GM18498 (cell line): ENCODE data around the gene PMPCA.

Experiments used
- ATAC-seq: cut with Tn5 transposase; IDR thresholded peaks from one replicate; pipeline ENCODE4 v1.9.1; 2021; ENCODE audit warnings: mild to moderate bottlenecking, moderate library complexity; ENCODE audit not compliant: unreplicated experiment

The PMPCA gene

DNA sequence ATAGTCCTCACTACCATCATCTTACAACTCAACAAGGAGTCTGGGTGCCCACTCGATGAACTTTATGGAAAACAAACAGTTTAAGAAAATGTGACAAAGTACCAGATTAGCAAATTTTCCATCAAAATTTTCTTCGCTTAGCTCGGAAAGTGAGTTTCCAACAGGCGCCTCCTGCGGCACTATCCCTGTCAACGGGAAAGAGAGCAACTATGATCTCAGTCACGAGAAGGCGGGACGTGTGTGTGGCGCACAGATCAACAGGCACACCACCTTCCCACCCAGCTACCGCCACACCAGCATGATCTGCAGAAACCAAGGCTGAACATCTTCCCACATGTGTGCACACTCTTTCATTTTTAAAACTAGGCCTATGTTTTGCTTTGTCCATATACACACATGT, 42.9 kb downstream of the PMPCA start:
- ATAC-seq: no peak

- no peak for ATAC-seq
Measured at GRCh38 chr9:136454026-136454796, 43.8 kb downstream of the PMPCA start.

DNA sequence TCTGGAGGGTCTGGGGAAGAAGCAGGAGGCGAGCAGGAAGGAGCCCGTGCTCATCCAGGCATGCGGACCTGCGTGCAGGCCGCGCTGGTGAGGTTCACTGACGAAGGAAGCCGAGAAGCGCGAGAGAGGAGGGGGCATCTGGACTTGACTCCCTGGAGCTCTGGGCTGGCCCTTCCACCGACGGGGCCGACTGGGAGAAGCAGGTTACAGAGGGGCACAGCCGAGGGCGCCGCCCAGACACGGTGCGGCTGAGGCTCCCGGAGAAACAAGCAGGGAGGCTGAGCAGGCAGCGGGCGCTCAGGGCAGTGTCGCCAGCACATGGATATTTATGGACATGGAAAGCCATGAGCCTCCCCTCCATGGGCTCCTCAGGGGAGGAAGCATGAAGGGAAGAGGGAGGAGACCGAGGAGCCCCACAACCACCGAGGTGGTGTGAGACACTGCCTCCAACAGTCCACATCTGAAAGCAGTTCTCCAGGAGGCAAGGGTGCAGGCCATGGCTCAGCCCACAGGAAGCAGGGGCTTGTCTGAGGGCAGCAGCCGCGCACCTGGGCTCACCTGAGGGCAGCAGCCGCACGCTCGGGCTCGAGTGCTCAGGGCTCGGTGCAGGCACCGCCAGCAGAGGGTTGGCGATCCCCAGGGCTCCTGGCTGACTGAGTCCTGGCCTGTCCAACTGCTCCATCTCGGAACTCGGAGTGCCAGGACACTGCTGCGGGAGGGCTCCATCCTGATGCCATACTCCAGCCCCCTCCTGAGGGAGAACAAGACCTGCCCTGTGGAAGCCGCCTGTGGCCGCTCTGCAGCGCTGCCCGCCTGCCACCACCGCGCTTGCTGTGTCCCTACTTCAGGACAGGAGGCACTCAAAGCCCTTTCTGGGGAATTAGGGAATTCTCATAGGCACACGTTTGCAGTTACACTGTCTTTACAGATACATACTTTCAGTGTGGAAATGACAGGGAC, 44.9 kb downstream of the PMPCA start:
- no peak for ATAC-seq

DNA sequence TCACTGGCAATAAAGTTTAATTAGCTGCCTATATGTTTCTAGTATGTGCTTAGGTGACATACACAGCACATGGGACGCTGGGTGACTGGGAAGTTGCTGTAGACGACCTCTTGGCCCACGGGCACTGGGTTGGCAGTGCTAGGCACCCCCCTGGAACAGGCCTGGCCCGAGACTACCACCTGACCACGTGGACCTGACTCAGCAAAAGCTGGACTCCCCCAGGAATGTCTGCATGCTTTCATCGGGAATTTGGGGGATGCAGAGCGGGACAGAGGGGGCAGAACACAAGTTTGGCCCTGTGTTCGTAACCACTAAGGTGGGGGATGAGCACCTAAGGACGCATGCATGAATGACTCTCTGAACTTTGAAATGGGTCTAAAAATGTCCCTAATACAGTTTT, 45.8 kb downstream of the PMPCA start:
- no peak for ATAC-seq

DNA sequence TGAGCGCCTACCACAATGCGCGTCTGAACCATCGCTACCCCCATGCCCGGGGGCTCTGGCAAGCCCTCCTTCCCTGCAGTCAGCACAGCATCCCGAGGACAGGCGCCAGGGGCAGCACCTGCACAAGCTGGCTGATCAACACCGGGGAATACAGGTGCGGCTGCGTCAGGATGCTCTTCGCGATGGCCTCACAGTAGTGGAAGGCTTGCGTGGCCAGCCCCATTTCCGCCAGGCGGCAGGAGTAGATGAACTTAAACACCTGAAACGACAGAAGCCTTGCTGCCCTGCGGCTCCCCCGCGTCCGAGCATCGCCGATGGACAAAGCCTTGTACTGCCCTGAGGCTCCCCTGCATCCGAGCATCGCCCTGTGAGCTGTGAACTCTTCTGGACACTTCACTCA, 46.9 kb downstream of the PMPCA start:
- ATAC-seq: no peak

DNA sequence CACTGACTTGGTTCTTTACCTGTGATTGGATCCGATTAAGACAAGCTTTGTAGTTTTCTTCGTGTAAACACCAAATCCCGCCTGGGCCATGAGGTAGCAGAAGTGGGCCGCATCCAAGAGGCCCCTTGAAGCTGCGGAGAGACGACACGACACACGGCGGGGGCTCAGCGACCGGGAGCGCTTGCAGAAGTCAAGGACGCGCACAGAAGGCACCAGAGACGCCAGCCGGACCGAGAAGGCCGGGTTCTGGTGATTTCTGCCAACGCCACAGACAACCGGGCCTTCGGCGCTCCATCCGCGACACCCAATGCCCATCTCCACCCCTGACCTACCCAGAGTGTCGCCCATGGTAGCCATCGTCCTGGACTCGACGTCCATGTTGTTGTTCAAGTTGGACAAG, 49.0 kb downstream of the PMPCA start:
- no peak for ATAC-seq

- ATAC-seq: no peak
Measured at GRCh38 chr9:136460772-136461325, 50.4 kb downstream of the PMPCA start.

- no peak for ATAC-seq
Measured at GRCh38 chr9:136462664-136463063, 52.2 kb downstream of the PMPCA start.

DNA sequence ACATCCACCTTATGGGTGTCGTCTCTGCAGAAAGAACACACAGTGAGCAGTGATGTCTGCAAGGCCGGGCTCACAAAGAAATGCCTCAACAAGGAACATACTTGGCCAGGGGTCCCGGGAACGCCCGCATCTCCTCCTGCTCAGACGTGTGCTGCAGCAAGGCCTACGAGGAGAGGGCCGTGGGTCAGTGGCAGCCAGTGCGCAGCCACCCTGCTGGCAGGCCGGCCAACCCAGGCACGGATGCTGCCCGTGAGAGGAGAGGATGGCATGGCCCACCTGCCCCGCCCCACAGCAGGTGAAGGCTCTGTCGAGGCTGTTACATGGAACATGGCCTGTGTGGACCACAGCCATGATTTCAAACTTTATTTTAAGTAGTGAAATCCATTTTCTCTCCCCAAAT, 53.1 kb downstream of the PMPCA start:
- no peak for ATAC-seq

- ATAC-seq: no peak
Measured at GRCh38 chr9:136464241-136464640, 53.8 kb downstream of the PMPCA start.

- ATAC-seq: no peak
Measured at GRCh38 chr9:136465500-136466154, 55.2 kb downstream of the PMPCA start.

DNA sequence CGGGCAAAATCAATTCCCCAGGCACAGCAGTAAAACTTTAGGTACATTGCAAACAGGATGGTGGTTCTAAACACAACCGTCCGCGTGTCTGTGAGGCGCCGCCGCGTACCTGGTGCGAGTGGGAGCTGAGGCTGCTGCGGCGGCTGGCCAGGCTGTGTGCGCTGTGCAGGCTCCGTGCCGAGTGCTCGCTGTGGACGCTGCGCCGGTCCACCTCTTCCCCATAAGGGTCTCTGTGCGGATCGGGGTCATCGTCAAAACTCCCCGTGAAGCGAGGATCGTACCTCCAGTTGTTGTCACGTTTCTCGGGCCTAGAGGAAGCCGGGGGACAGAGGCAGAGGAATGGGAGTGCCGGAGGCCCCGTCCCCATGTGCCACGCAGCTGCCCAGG, 55.7 kb downstream of the PMPCA start:
- no peak for ATAC-seq

GRCh38 chr9:136467766-136468165, 57.3 kb downstream of the PMPCA start:
- no peak for ATAC-seq

DNA sequence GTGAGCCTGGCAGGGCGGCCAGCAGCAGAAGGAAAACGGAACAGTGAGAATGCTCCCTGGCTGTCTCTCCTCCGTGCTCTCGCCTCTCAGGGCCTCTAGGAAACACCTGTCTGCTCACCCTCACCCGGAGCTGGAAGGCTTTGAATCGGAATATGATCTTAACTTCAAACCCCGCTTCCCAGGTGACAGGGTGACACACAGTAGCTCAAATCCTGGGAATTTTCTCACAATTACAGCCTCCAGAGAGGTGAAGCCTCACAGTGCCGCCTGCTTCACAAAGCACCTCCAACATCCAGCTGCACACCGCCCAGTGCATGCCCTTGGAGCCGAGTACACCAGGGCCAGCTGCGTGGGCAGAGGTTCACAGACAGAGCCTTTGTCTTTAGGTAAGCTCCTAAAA, 59.9 kb downstream of the PMPCA start:
- ATAC-seq: no peak

GRCh38 chr9:136470792-136471469, 60.5 kb downstream of the PMPCA start:
- no peak for ATAC-seq

DNA sequence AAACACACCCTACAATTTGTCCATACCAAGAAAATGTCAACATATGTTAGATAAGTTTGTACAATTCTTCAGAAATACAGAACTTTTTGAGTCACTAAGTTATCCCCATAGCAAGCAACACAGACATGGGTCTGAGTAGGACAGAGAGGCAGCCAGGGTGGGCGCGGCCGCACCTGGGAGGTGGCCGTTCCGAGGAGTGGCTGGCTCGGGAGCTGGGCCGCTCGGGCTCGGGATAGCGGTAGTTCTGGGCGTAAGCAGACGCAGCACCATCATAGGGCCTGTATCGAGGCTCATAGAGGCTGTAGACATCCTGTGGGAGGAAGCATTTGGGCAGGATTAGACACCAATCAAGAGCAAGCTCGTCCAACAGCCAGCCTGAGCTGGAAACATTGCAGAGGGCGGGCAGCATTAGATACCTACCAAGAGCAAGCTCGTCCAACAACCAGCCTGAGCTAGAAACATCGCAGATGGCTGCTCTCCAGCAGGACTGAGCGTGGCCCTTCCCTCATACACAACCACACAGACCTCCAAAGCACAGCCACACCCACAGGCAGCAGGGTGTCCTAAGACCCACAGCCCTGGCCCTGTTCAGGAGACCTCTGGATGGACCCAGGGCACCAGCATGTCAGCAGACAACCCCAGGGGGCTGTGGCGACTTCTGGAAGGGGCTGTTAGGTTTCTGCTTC, 61.5 kb downstream of the PMPCA start:
- ATAC-seq: no peak

DNA sequence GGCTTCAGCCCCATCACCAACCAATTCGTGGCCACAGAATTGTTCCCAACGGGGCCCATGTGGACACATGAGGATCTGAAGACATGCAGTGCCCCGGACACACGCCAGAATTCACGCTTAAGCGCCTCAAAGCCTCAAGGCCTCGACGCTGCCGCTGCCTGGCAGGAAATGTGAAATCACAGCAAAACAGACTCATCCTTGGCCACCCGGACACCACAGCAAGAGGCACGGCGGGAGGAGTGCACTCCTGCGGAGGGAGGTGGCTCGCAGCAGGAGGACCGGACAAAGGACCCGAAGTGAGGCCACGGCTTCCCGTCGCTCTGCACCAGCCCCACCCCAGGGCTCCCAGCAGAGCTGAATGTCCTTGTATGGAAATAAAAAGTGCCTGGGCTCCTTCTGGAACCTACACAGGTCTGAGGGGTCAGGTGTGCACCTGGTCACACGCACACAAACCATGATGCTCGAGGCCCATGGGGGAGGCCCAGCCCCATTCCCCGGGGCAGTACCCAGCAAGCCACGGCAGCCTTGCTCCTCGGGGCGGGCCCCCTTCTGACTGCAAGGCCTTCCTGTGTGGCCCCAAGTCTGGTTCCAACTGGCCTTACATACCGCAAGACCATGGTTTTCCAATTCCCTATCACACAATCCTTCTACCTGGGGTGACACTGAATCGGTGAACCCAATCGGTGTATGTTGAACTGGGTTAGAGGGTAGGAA, 62.3 kb downstream of the PMPCA start:
- no peak for ATAC-seq

DNA sequence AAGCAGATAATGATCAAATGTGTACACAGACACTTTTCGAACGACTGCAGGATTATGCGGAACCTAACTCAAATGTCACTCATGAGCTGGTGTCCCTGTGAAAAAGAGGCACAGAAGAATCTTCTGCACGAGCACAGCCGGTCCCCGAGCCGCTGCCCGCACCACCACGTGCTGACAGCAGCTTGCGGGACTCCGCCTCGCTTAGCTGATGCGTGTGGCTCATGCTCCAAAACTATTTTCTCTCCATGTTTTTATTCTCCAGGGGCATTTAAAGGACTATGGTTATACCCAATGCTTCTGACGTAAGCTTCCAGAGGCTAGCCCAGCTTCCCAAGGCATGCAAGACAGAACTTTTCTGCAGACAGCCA, 62.9 kb downstream of the PMPCA start:
- no peak for ATAC-seq
